Chondrocyte (in vitro differentiated cells): ENCODE data around the gene SCYL3. TPM values are rescaled to one million over a fixed set of nuclear protein-coding genes. Genes with fewer than 3 reads are reported as not detected.
A peak's percentile ranks its signal among the peaks of the same experiment; 100 is the strongest.

Experiments used
- DNase-seq: peaks from one replicate; pipeline ENCODE4 v3.0.0; 2021; ENCODE audit warnings: mixed read lengths, low spot score
- H3K27ac Mint-ChIP-seq: one replicate; pipeline ENCODE4 v1.8.0; 2021; ENCODE audit warnings: mild to moderate bottlenecking, moderate library complexity, mixed read lengths; ENCODE audit not compliant: unreplicated experiment
- H3K27me3 Mint-ChIP-seq: 2 replicates; pipeline ENCODE4 v1.8.0; 2021; ENCODE audit warnings: low read depth, mixed read lengths
- H3K36me3 Mint-ChIP-seq: 2 replicates; pipeline ENCODE4 v1.8.0; 2021; ENCODE audit warnings: low read depth, mixed read lengths
- H3K4me1 Mint-ChIP-seq: 2 replicates; pipeline ENCODE4 v1.8.0; 2021; ENCODE audit warnings: low read depth, mild to moderate bottlenecking, mixed read lengths
- H3K4me3 Mint-ChIP-seq: one replicate; pipeline ENCODE4 v1.8.0; 2021; ENCODE audit warnings: mild to moderate bottlenecking, moderate library complexity, mixed read lengths; ENCODE audit not compliant: unreplicated experiment
- H3K9me3 Mint-ChIP-seq: 2 replicates; pipeline ENCODE4 v1.8.0; 2021; ENCODE audit warnings: low read depth, mixed read lengths
- CTCF ChIP-seq: fragments of 200-600 bp; sonication (generic); IDR thresholded peaks from 2 replicates; pipeline ENCODE4 v1.5.0; 2021; ENCODE audit warnings: antibody characterized with exemption, mild to moderate bottlenecking, moderate library complexity
- total RNA-seq: library from RNA; stranded (reverse); gene quantifications from 3 replicates; pipeline ENCODE4 v1.2.1, GENCODE V29; 2021

The SCYL3 gene
- total RNA-seq, 1 donor from 2014 or later, result 6.3 TPM

DNA sequence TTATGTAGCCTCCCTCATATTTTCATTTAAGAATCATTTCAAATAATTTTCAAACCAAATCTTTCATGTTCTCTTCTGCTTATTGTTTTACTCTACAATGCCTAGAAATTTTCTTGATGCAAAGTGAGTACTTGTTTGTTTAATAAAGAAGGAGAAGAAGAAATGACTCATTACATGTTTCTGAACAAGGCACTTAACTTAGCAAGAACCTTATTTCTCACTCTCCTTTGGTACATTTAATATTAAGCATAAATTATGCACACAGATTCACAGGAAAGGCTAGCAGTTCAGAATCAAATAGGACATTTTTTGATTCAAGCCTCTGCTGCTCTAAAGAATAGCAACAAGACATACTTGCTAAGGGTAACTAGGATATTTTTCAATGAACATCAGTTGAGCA, 9.1 kb downstream of the SCYL3 start:
- no peak for TF ChIP-seq CTCF
- Mint-ChIP-seq H3K27ac (no peak overlapping the region), H3K4me1 (peaks cover 19% of the 10 kb centered on the region), H3K9me3 (no peaks in the 10 kb centered on the region), H3K27me3 (no peaks in the 10 kb centered on the region), H3K4me3 (no peak overlapping the region), H3K36me3 (peaks cover 13% of the 10 kb centered on the region)
- no peak for DNase-seq

- peaks cover 16% of the 10 kb centered on the region for H3K36me3 Mint-ChIP-seq
- TF ChIP-seq CTCF, result no peak
- no peak overlapping the region for H3K27ac Mint-ChIP-seq
- H3K9me3 Mint-ChIP-seq, result no peaks in the 10 kb centered on the region
- H3K4me3 Mint-ChIP-seq, result no peak overlapping the region
- no peak for DNase-seq
- peaks cover 30% of the 10 kb centered on the region for H3K4me1 Mint-ChIP-seq
- no peaks in the 10 kb centered on the region for H3K27me3 Mint-ChIP-seq
Observed at GRCh38 chr1:169882039-169882511, 11.6 kb downstream of the SCYL3 start.

DNA sequence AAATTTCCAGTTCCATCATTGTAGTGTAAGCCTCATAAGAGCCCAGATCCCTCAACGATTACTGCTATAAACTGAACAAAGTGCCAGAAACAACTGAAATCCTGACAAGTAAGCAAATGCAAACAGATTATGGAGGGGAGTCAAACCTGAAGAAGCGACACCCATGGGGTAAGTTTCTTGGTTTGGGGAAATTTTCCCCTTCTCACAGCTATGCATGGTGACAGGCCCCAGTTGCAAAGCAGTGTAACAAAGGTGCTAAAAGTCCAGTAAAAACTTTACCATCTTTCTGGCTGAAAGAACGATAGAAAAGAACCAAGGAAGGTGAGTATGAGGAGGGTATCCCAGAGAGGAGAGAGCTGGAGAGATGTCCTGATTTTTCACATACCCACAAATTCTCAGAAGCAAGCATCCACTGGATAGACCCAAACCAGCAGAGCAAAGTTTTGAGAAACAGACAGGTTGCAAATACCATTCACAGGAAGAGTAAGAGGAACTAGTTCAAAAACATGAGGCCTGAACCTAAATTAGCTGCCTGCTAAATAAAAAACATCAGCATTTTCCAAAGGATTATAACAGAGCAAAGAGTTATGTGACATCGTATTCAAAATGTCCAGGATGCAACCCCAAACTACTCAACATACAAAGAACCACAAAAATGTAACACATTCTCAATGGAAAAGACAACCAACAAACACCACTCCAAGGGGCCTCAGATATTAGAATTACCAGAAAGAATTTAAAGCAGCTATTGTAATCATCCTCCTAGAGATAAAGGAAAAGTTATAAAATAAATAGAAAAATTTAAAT, 14.5 kb downstream of the SCYL3 start:
- peaks cover 21% of the 10 kb centered on the region for H3K4me1 Mint-ChIP-seq
- no peaks in the 10 kb centered on the region for H3K9me3 Mint-ChIP-seq
- no peak overlapping the region for H3K27ac Mint-ChIP-seq

DNA sequence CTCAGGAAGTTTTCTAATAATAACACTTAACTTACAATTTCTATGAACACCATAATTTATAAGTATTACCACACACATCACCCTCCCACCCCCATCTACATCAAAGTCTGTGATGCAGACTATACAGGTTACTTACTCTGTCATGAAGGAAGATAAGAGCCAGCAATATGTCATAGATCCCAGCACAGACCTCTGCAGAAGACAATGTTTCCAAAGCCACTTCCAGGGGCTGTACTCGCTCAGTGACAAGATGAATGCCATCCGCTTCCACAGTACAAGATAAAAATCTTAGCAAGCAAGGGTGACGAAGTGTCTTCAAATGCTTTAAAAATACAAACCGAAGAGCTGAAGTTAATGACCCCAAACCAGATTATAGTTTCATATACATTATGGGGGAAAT, 15.2 kb downstream of the SCYL3 start:
- H3K27me3 Mint-ChIP-seq, result no peaks in the 10 kb centered on the region
- TF ChIP-seq CTCF, result no peak
- H3K4me3 Mint-ChIP-seq, result no peak overlapping the region
- H3K27ac Mint-ChIP-seq, result no peak overlapping the region
- peaks cover 22% of the 10 kb centered on the region for H3K4me1 Mint-ChIP-seq
- H3K36me3 Mint-ChIP-seq, result peaks cover 37% of the 10 kb centered on the region
- H3K9me3 Mint-ChIP-seq, result no peaks in the 10 kb centered on the region
- no peak for DNase-seq

More for the DNA sequence above, 14.5 kb downstream of the SCYL3 start:
- TF ChIP-seq CTCF, result no peak
- Mint-ChIP-seq H3K36me3 (peaks cover 31% of the 10 kb centered on the region), H3K27me3 (no peaks in the 10 kb centered on the region), H3K4me3 (no peak overlapping the region)
- no peak for DNase-seq

- Mint-ChIP-seq H3K4me1 (peaks cover 22% of the 10 kb centered on the region), H3K36me3 (peaks cover 39% of the 10 kb centered on the region)
Observed at GRCh38 chr1:169877800-169878491, 15.8 kb downstream of the SCYL3 start.

More at GRCh38 chr1:169877800-169878491, 15.8 kb downstream of the SCYL3 start:
- no peak overlapping the region for H3K4me3 Mint-ChIP-seq
- H3K27ac Mint-ChIP-seq, result peak overlapping the region; percentile 12
- no peak for TF ChIP-seq CTCF
- H3K27me3 Mint-ChIP-seq, result no peaks in the 10 kb centered on the region
- no peak for DNase-seq
- no peaks in the 10 kb centered on the region for H3K9me3 Mint-ChIP-seq
